MCF 10A (cell line): Measurements from ENCODE around the gene TTLL9. TPM values are rescaled to one million over a fixed set of nuclear protein-coding genes. Genes with fewer than 3 reads are reported as not detected.

Experiments used
- BruUV-seq: library from RNA; stranded (reverse); fragments of 400-500 nt; replicated peaks from 2 replicates; lab custom pipeline; 2021; lab: Mats Ljungman, UMichigan
- CTCF ChIA-PET: fragments of 300-600 bp; sonication (Branson Sonifier 250); formaldehyde crosslinking; extraction: SDS; loops from one replicate; lab custom pipeline; 2021; ENCODE audit warnings: antibody characterized with exemption, inconsistent platforms; lab: Yijun Ruan, JAX
- POLR2A ChIA-PET: fragments of 300-600, 350-650 bp; sonication (Branson Sonifier 250); formaldehyde crosslinking; extraction: SDS; loops from one replicate; lab custom pipeline; 2020; ENCODE audit warnings: antibody characterized with exemption, inconsistent platforms; lab: Yijun Ruan, JAX
- DNase-seq: peaks from one replicate; pipeline ENCODE4 v3.0.0-alpha.2; 2018; ENCODE audit not compliant: unreplicated experiment
- H3K27ac Mint-ChIP-seq: one replicate; pipeline ENCODE4 v1.8.0; 2022; ENCODE audit warnings: mild to moderate bottlenecking, low read depth, mixed read lengths; ENCODE audit not compliant: unreplicated experiment
- H3K27me3 Mint-ChIP-seq: one replicate; pipeline ENCODE4 v1.8.0; 2022; ENCODE audit warnings: mixed read lengths; ENCODE audit not compliant: insufficient read depth, unreplicated experiment
- H3K36me3 Mint-ChIP-seq: one replicate; pipeline ENCODE4 v1.8.0; 2022; ENCODE audit warnings: mild to moderate bottlenecking, moderate library complexity, mixed read lengths; ENCODE audit not compliant: insufficient read depth, unreplicated experiment
- H3K4me1 Mint-ChIP-seq: one replicate; pipeline ENCODE4 v1.8.0; 2022; ENCODE audit warnings: mixed read lengths; ENCODE audit not compliant: insufficient read depth, unreplicated experiment
- H3K4me3 Mint-ChIP-seq: one replicate; pipeline ENCODE4 v1.8.0; 2022; ENCODE audit warnings: mild to moderate bottlenecking, moderate library complexity, mixed read lengths; ENCODE audit not compliant: unreplicated experiment
- H3K9me3 Mint-ChIP-seq: one replicate; pipeline ENCODE4 v1.8.0; 2022; ENCODE audit warnings: mixed read lengths; ENCODE audit not compliant: unreplicated experiment
- CTCF ChIP-seq: fragments of 200-600 bp; IDR thresholded peaks from one replicate; pipeline ENCODE4 v1.8.0; 2022; ENCODE audit warnings: antibody characterized with exemption, mild to moderate bottlenecking; ENCODE audit not compliant: unreplicated experiment
- intact Hi-C: fragments of 100-400 bp; cut with micrococcal nuclease; formaldehyde crosslinking; loops from 2 replicates; pipeline ENCODE4 v1.14.1; 2022
- total RNA-seq: library from RNA; stranded (reverse); gene quantifications from 2 replicates; pipeline ENCODE4 v1.2.3, GENCODE V29; 2022

Gene TTLL9
- total RNA-seq, 1 experiment from 2014 or later = 0.19 TPM

DNA sequence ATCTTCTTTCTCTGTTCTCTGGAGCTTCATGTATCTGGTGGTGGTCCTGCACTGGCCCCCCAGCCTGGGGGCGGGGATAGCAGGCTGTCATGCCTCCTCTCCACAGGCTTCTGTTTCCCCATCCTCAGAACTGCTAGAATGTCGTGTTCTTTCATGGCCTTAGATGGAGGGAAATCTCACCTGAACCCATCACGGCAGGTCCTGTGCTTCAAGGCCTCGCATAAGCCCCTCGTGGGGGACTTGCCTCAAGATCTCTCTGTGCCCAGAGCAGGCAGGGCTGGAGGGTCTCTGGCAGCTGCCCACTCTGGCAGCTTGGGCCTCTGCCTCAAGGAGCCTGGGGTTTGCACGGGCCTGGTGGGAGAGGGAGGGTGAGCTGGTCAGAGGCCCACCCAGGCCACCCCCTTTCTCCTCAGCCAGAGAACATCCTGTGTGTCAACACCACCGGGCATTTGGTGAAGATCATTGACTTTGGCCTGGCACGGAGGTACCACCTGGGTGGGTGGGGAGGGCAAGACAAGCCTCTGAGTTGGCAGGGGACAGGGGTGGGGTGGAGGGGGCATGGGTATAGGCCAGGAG is 39.9 kb upstream of the TTLL9 start:
- no peak for DNase-seq
- ChIA-PET POLR2A (no interaction called here), CTCF (interaction anchor here (0.6 to 10.4 kb wide), 10 partner anchors 10 to 809 kb away, joined by 3 to 92 read pairs (median 4); partner anchors contain the start of gene FOXS1)
- Mint-ChIP-seq H3K27ac (no peak overlapping the region), H3K4me3 (no peak overlapping the region), H3K27me3 (peaks cover 24% of the 10 kb centered on the region), H3K4me1 (no peaks in the 10 kb centered on the region), H3K36me3 (no peaks in the 10 kb centered on the region), H3K9me3 (no peaks in the 10 kb centered on the region)
- TF ChIP-seq CTCF = no peak
- no TSS peak for BruUV-seq
- intact Hi-C loops = no loop called here

DNA sequence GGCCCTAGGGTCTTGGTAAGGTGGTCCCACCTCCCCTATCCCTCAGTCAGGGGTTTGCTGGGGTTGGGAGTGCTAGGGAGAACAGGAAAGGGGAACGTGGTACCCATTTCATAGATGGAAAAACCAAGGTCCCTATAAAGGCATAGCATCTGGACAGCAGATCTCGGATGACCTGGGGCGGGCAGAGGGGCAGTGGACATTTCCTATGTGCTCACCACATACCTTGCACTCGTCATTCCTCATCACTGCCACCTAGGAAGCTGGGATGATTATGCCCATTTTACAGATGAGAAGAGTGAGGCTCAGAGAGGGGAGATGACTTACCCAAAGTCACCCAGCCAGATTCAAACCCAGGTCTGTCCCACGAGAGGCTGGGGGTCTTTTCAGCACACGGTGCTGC is 39.2 kb upstream of the TTLL9 start:
- CTCF ChIA-PET = interaction anchor here (0.6 to 10.4 kb wide), 9 partner anchors 8 to 635 kb away, joined by 3 to 92 read pairs (median 6); partner anchors contain the start of gene FOXS1
- Mint-ChIP-seq H3K4me3 (no peak overlapping the region), H3K36me3 (no peaks in the 10 kb centered on the region), H3K27ac (no peak overlapping the region), H3K4me1 (peaks cover 4% of the 10 kb centered on the region), H3K9me3 (no peaks in the 10 kb centered on the region), H3K27me3 (peaks cover 24% of the 10 kb centered on the region)
- POLR2A ChIA-PET = no interaction called here
- DNase-seq = no peak
- no TSS peak for BruUV-seq
- no peak for TF ChIP-seq CTCF
- intact Hi-C loops = no loop called here

DNA sequence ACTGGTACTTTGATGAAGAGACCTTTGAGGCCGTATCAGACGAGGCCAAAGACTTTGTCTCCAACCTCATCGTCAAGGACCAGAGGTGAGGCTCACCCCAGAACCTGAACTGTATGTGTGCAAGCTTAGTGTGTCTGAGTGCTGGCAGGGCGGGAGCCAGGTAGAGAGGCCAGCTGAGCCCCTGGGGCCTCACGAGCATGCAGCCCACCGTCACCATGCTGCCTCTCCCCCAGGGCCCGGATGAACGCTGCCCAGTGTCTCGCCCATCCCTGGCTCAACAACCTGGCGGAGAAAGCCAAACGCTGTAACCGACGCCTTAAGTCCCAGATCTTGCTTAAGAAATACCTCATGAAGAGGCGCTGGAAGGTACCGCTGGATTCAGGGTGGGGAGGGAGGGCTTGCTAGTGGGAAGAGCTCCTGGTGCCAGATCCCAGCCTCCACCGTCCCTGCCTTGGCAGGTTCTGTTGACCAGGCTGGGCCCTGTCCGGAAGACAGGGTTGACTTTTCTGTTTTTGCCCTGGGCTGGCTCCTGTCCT is 38.6 kb upstream of the TTLL9 start:
- no peak for TF ChIP-seq CTCF
- no peak overlapping the region for H3K4me3 Mint-ChIP-seq
- peaks cover 6% of the 10 kb centered on the region for H3K4me1 Mint-ChIP-seq
- ChIA-PET POLR2A (no interaction called here), CTCF (interaction anchor here (0.5 to 10.4 kb wide), 8 partner anchors 8 to 604 kb away, joined by 3 to 92 read pairs (median 5); no protein-coding TSS in a partner anchor)
- peaks cover 24% of the 10 kb centered on the region for H3K27me3 Mint-ChIP-seq
- intact Hi-C loops = no loop called here
- no peaks in the 10 kb centered on the region for H3K36me3 Mint-ChIP-seq
- no peak overlapping the region for H3K27ac Mint-ChIP-seq
- H3K9me3 Mint-ChIP-seq = no peaks in the 10 kb centered on the region
- no peak for DNase-seq
- BruUV-seq = no TSS peak

GRCh38 chr20:31833130-31833930 is 37.1 kb upstream of the TTLL9 start:
- Mint-ChIP-seq H3K27ac (no peak overlapping the region), H3K4me1 (peaks cover 6% of the 10 kb centered on the region), H3K27me3 (peaks cover 21% of the 10 kb centered on the region), H3K4me3 (no peak overlapping the region), H3K36me3 (no peaks in the 10 kb centered on the region), H3K9me3 (no peaks in the 10 kb centered on the region)
- no TSS peak for BruUV-seq
- ChIA-PET CTCF (interaction anchor here (0.6 to 10.4 kb wide), 12 partner anchors 8 to 312 kb away, joined by 3 to 92 read pairs (median 5); partner anchors contain the start of gene FOXS1), POLR2A (no interaction called here)
- peak; percentile 59 for DNase-seq
- peak; percentile 91 for TF ChIP-seq CTCF
- intact Hi-C loops = no loop called here
